Right cardiac atrium (tissue), 5 donors: ENCODE measurements around the gene CLEC4M. TPM values are rescaled to one million over a fixed set of nuclear protein-coding genes. Genes with fewer than 3 reads are reported as not detected.
A peak's percentile ranks its signal among the peaks of the same experiment; 100 is the strongest.

Experiments
- ATAC-seq, 2 donors: fragments of 200-7000 bp; cut with Tn5 transposase; one replicate each; pipeline versions ENCODE4 v1.8.0 to v1.9.1; 2020; ENCODE audit warnings: moderate library complexity in 2 of 2, mild to moderate bottlenecking in 1 of 2
- DNase-seq, 3 donors: peaks; one replicate each; pipeline ENCODE4 v3.0.0-alpha.2; 2020
- H3K27ac ChIP-seq: one replicate; pipeline ENCODE4 v1.5.1; 2013; ENCODE audit warnings: mild to moderate bottlenecking, low read length, control low read depth, moderate library complexity
- H3K27me3 ChIP-seq: one replicate; pipeline ENCODE4 v1.6.1; 2013; ENCODE audit not compliant: control insufficient read depth, insufficient read depth
- H3K4me1 ChIP-seq: one replicate; pipeline ENCODE4 v1.6.1; 2013; ENCODE audit warnings: low read length; ENCODE audit not compliant: control insufficient read depth, insufficient read depth
- H3K4me3 ChIP-seq: one replicate; pipeline ENCODE4 v1.5.1; 2013; ENCODE audit warnings: low read length, control low read depth
- H3K9me3 ChIP-seq: one replicate; pipeline ENCODE4 v1.6.1; 2013; ENCODE audit warnings: low read length; ENCODE audit not compliant: control insufficient read depth
- WGBS: extraction: QIAGEN DNeasy Blood & Tissue Kit; methylation state at CpG from one replicate; pipeline ENCODE4 v1.1.7; 2013; 5-methylcytosine and 5-hydroxymethylcytosine counted together
- intact Hi-C, 4 donors: fragments of 100-400 bp; cut with DNase I; formaldehyde crosslinking; loops; one replicate each; pipeline versions ENCODE4 v1.11.0 to v1.14.0; 2022 to 2023
- polyA plus RNA-seq: library from polyadenylated mRNA; stranded (reverse); fragments of 200-250 nt; gene quantifications from one replicate; pipeline ENCODE4 v1.2.3, GENCODE V29; 2013
- total RNA-seq, 4 donors: library from RNA; stranded (reverse); fragmentation: NEBNext Ultra II Directional; extraction: Animal tissue kit (Norgen Biotek cat#: 25700); gene quantifications; one replicate each; pipeline ENCODE4 v1.2.1, GENCODE V29; 2021
- donor health status: healthy with polysubstance abuse.
- donor health status: DM: no; HTN: yes; CAD: no.
- donor health status: DM: no; HTN: no; CAD: no.
- donor health status: DM: no; HTN: yes; CAD: no; lungs with severe emphysema.
- donor health status: DM: yes; HTN: yes; CAD: no.

Gene CLEC4M
- total and polyA plus RNA-seq, 5 donors = not detected

DNA sequence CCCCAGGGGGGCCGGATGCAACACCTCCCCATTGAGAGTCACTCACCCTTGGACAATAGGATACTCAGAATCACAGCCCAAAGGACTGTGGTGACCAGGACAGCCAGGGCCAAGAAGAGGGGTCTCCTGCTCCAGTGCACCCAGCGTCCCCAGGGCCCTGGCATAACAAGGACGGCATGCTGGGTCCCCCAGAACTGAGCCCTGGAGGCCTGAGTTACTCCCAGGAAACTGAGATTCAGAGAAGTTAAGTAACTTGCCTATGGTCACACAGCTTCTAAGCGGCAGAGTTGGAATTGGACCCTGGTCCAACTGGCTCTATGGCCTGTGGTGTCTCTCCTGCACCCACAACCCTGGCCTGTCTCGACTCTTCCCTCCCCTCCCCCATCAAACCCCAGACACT, 31.4 kb upstream of the CLEC4M start:
- peaks cover 2% of the 10 kb centered on the region for H3K27me3 ChIP-seq
- intact Hi-C loops = no loop called here
- no peaks in the 10 kb centered on the region for H3K4me1 ChIP-seq
- H3K27ac ChIP-seq = no peak overlapping the region
- H3K9me3 ChIP-seq = no peaks in the 10 kb centered on the region
- WGBS = 70% methylated on average over 5 of the region's 5 CpGs
- DNase-seq (no peak), ATAC-seq (no peak)
- no peak overlapping the region for H3K4me3 ChIP-seq

DNA sequence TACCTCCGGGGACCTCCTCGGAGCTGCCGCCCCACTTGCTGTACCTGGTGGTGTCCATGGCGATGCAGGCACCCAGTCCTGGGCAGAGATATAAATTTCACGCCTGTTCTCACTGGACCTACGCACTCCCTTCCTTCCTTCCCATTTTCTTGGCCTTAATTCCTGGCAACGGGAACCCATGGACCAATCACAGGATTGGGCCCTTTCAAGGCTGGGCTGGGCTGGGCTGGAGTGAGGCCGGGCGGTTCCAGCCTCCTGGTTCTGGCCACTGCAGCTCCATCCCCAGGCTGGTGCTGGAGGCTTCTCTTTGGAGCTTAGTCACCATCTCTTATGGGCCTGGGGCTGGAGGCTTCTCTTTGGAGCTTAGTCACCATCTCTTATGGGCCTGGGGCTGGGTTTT, 31.0 kb upstream of the CLEC4M start, which contains the start of gene CLEC4G:
CLEC4G (minus strand) TSS at position 66 of the 400 bp plus-strand sequence; CDS start at position 58, 8 bp downstream.
- Histone ChIP-seq H3K27me3 (peaks cover 2% of the 10 kb centered on the region), H3K9me3 (no peaks in the 10 kb centered on the region), H3K4me3 (no peak within 1 kb of the TSS), H3K4me1 (no peaks in the 10 kb centered on the region), H3K27ac (no peak within 1 kb of the TSS)
- ATAC-seq = no peak
- intact Hi-C loops = no loop called here
- 49% methylated on average over 9 of the region's 9 CpGs for WGBS
- DNase-seq = no peak

DNA sequence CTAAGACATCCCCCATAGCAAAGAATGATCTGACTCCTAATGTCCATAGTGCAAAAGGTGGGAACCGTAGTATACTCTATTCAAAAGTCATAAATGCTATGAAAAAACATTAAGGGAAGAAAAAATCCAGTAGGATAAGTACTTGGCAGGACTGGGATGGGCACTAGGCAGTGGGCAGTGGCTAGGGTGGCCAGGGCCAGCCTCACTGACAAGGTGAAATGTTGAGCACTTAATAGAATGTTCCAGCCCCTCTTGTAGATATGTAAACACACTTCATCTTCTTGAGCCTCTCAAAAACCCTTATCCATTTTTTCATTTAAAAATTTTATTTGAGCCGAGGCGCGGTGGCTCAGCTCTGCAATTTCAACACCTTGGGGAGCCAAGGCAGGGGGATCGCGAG, 29.7 kb upstream of the CLEC4M start:
- DNase-seq = no peak
- intact Hi-C loops = no loop called here
- ATAC-seq = no peak
- Histone ChIP-seq H3K4me1 (no peaks in the 10 kb centered on the region), H3K27me3 (no peaks in the 10 kb centered on the region), H3K27ac (no peak overlapping the region), H3K4me3 (no peak overlapping the region), H3K9me3 (no peaks in the 10 kb centered on the region)
- WGBS = 74% methylated on average over 6 of the region's 6 CpGs

DNA sequence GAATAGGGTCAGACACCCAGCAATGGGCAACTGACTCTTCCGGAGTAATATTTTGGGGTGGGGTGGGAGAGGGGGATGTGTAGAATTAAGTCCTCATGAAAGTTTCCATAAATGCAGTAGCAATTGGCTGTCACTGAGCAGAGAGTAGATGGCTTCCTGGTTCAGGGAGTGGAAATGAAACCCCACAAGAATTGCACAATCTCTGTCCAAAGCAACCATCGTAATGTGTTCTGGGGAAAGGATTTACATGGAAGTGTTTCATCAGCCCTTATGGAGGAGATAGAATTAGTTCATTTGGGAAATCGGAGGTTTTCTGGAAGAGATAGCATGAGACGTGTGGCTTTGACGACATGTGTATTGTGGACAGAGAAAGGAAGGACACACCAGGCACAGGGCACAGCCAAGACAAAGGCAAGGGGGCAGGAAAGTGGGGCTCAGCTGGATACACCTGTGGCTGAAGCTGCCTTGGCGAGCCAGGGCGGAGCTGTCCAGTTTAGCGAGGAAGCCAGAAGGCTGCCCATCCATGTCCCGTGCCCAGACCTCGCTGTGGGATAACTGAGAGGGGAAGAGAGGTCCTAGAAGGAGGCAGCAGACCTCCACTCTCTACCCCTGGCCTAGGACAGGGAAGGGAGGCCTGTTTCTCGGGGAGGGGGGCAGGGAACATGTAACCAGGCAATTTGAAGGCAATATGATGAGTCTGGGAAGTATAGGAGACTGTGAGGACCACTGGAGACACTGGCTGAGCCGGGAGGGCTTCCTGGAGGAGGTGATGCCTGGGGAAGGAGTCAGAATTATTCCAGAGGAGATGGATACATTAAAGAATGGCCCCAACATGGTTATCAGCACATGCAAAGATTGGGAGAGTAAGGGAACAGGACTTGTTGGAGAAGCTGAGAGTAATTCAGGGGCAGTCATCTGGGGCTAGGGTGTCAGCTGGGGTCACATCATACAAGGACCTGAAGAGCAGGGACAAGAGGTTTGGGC, 28.5 kb upstream of the CLEC4M start:
- WGBS = 45% methylated on average over 12 of the region's 12 CpGs
- no peaks in the 10 kb centered on the region for H3K9me3 ChIP-seq
- DNase-seq = no peak
- H3K4me1 ChIP-seq = no peaks in the 10 kb centered on the region
- H3K27me3 ChIP-seq = no peaks in the 10 kb centered on the region
- intact Hi-C loops = no loop called here
- peak in 1 of 2 donors; percentile 15 for ATAC-seq
- no peak overlapping the region for H3K27ac ChIP-seq
- no peak overlapping the region for H3K4me3 ChIP-seq

DNA sequence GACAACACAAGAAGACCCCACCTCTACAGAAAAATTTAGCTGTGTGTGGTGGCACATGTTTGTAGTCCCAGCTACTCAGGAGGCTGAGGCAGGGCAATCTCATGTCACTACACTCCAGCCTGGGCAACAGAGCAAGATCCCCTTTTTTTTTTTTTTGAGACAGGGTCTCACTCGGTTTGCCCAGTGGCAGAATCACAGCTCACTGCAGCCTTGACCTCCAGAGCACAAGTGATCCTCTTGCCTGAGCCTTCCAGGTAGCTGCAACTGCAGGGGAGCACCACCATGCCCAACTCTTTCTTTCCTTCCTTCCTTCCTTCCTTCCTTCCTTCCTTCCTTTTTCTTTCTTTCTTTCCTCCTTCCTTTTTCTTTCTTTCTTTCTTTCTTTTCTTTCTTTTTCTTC, 26.9 kb upstream of the CLEC4M start:
- Histone ChIP-seq H3K27me3 (no peaks in the 10 kb centered on the region), H3K4me1 (no peaks in the 10 kb centered on the region), H3K9me3 (no peaks in the 10 kb centered on the region), H3K4me3 (no peak overlapping the region), H3K27ac (no peak overlapping the region)
- DNase-seq = no peak
- intact Hi-C loops = no loop called here
- ATAC-seq = no peak
- 68% methylated on average over 1 of the region's 1 CpG for WGBS

DNA sequence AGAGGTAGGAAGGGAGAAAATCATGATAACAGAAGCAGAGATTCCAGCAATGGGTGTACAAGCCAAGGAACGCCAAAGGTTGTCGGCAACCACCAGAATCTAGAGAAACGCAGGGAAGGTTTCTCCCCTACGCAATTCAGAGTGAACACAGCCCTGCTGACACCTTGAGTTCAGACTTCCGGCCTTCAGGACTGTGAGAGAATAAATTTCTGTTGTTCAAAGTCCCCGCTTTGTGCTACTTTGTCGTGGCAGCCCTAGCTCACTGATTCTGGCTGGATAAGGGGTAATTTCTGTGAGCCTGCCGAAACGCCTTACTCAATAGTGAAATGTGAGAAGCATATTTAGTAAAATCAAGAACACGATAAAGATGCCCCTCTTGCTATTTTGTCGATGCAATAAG, 25.8 kb upstream of the CLEC4M start:
- no peak overlapping the region for H3K4me3 ChIP-seq
- H3K27ac ChIP-seq = no peak overlapping the region
- no peaks in the 10 kb centered on the region for H3K27me3 ChIP-seq
- no peaks in the 10 kb centered on the region for H3K4me1 ChIP-seq
- intact Hi-C loops = no loop called here
- no peaks in the 10 kb centered on the region for H3K9me3 ChIP-seq
- WGBS = 83% methylated on average over 11 of the region's 11 CpGs
- DNase-seq (no peak), ATAC-seq (no peak)

DNA sequence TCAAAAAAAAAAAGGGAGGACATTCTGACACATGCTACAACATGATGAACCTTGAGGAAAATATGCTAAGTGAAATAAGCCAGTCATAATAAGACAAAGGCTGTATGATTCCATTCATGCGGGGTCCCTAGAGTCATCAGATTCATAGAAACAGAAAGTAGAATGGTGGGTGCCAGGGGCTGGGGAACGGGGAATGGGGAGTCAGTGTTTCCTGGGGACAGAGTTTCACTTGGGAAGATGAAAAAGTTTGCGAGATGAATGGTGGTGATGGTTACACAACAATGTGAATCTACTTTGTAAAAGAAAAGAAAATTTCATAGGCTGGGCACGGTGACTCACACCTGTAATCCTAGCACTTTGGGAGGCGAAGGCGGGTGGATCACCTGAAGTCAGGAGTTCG, 25.0 kb upstream of the CLEC4M start:
- 74% methylated on average over 7 of the region's 7 CpGs for WGBS
- no peaks in the 10 kb centered on the region for H3K4me1 ChIP-seq
- intact Hi-C loops = no loop called here

DNA sequence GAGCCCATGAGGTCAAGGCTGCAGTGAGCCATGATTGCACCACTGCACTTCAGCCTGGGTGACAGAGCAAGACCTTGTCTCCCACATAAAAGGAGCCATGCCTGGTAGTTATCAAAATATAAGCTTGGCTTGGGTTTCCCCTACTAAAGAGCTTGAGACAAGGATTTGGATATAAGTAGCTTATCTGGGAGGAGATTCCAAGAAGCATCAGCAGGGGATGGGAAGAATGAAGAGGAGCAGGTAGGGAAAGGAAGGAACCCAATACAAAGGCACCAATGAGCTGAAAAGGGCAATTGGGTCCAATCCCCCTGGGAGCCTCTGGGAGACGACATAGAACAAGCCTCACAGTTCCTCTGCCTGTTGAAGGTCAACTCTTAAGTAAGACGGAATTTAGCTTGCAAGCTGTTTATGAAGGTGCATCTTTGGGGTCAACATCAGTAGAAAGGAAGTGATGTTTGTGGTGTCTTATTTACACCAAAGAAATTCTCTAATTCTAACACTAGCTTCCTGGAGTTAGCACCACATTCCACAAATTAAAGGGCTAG, 23.8 kb upstream of the CLEC4M start:
- H3K9me3 ChIP-seq = no peaks in the 10 kb centered on the region
- intact Hi-C loops = no loop called here
- H3K4me1 ChIP-seq = no peaks in the 10 kb centered on the region
- no peaks in the 10 kb centered on the region for H3K27me3 ChIP-seq
- WGBS = 39% methylated on average over 2 of the region's 2 CpGs
- H3K4me3 ChIP-seq = no peak overlapping the region
- DNase-seq = no peak
- no peak for ATAC-seq
- no peak overlapping the region for H3K27ac ChIP-seq

More for the DNA sequence above, 25.0 kb upstream of the CLEC4M start:
- Histone ChIP-seq H3K9me3 (no peaks in the 10 kb centered on the region), H3K27ac (no peak overlapping the region), H3K27me3 (no peaks in the 10 kb centered on the region), H3K4me3 (no peak overlapping the region)
- DNase-seq (no peak), ATAC-seq (no peak)

DNA sequence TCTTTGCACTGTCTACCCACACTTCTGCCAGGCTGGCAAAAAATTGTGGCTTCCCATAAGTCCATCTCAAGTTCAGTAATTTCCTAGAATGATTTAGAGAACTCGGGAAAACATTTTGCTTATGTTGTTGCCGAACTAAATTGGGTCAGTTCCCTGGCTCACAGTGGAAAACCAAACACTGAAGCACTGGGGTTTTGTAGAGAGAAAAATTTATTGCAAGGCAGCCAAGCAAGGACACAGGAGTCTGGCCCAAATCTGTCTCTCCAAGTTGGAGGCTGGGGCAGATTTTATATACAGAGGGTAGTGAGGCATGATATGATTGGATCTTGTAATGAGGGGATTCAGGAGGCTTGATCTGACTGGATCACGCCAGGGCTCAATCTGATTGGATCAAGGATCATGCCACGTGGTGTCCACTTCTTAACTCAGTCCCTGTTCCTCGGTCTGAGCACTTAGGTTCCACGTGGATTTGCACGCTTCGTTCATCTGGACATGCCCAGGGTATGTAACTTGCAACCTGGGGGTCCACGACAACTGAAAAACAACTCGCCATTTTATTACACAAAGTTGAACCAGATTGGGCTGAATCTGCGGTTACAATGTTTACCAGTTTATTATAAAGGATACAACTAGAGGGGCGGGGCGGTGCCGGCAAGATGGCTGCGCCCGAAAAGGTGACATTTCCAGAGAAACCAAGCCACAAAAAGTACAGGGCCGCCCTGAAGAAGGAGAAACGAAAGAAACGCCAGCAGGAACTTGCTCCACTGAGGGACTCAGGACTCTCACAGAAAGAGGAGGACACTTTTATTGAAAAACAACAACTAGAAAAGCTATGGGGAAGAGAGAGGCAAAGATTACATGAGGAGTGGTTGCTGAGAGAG, 23.0 kb upstream of the CLEC4M start:
- WGBS = 78% methylated on average over 19 of the region's 19 CpGs
- H3K27ac ChIP-seq = no peak overlapping the region

DNA sequence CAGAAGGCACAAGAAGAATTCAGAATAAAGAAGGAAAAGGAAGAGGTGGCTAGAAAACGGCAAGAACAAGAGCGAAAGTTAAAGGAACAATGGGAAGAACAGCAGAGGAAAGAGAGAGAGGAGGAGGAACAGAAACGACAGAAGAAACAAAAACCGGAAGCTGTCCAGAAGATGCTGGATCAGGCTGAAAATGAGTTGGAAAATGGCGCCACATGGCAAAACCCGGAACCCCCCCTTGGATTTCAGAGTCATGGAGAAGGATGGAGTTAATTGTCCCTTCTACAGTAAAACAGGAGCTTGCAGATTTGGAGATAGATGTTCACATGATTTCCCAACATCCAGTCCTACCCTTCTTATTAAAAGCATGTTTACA, 22.4 kb upstream of the CLEC4M start:
- intact Hi-C loops = no loop called here
- no peak overlapping the region for H3K4me3 ChIP-seq
- H3K4me1 ChIP-seq = no peaks in the 10 kb centered on the region
- DNase-seq = no peak
- no peak overlapping the region for H3K27ac ChIP-seq
- no peak for ATAC-seq
- WGBS = 72% methylated on average over 6 of the region's 6 CpGs
- no peaks in the 10 kb centered on the region for H3K27me3 ChIP-seq
- H3K9me3 ChIP-seq = no peaks in the 10 kb centered on the region

More for the DNA sequence above, 23.0 kb upstream of the CLEC4M start:
- DNase-seq (no peak), ATAC-seq (no peak)
- intact Hi-C loops = no loop called here
- Histone ChIP-seq H3K9me3 (no peaks in the 10 kb centered on the region), H3K27me3 (no peaks in the 10 kb centered on the region), H3K4me1 (no peaks in the 10 kb centered on the region), H3K4me3 (no peak overlapping the region)

DNA sequence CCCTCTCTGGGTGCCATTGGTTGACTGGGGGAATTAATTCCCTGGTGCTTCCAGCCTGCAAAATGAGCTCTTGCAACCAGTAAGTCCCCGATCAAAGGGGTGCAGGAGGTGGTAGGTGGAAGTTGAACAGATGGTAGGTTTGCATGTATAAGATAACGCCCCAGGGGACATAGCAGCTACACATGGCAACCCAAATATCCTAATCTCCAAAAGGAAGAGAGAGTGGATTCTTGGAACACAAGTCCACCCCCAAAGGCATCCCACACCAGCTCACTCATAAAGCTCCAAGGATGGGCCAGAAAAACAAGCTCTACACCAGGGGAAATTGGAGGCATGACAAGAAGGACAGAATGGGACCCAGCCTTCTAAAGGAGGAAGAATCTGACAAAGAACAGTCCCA, 20.5 kb upstream of the CLEC4M start:
- Histone ChIP-seq H3K9me3 (no peaks in the 10 kb centered on the region), H3K4me1 (no peaks in the 10 kb centered on the region), H3K27ac (no peak overlapping the region), H3K4me3 (no peak overlapping the region), H3K27me3 (no peaks in the 10 kb centered on the region)
- ATAC-seq = no peak
- WGBS = 72% methylated on average over 2 of the region's 2 CpGs
- intact Hi-C loops = no loop called here
- DNase-seq = no peak
